Upper lobe of right lung (tissue), 1 donor: ENCODE results near the gene SERTAD1. TPM values are rescaled to one million over a fixed set of nuclear protein-coding genes. Genes with fewer than 3 reads are reported as not detected.
"Not testable (repeated sequence)": the region's sequence is repeated elsewhere in the genome, so short reads cannot be mapped to it uniquely, and the experiment has no call there.

Experiments
- ATAC-seq: fragments of 200-7000 bp; cut with Tn5 transposase; one replicate; pipeline ENCODE4 v1.9.1; 2020; ENCODE audit warnings: mild to moderate bottlenecking, moderate library complexity
- DNase-seq: peaks from one replicate; pipeline ENCODE4 v3.0.0-alpha.2; 2020
- H3K27ac ChIP-seq: fragments of 200-600 bp; one replicate; pipeline ENCODE4 v1.8.0; 2022
- H3K27me3 ChIP-seq: fragments of 200-600 bp; one replicate; pipeline ENCODE4 v1.8.0; 2022; ENCODE audit warnings: mild to moderate bottlenecking
- H3K36me3 ChIP-seq: fragments of 200-600 bp; one replicate; pipeline ENCODE4 v1.8.0; 2022
- H3K4me1 ChIP-seq: fragments of 200-600 bp; one replicate; pipeline ENCODE4 v1.8.0; 2022
- H3K4me3 ChIP-seq: fragments of 200-600 bp; one replicate; pipeline ENCODE4 v1.8.0; 2022; ENCODE audit warnings: mild to moderate bottlenecking
- H3K9me3 ChIP-seq: fragments of 200-600 bp; one replicate; pipeline ENCODE4 v1.8.0; 2022
- intact Hi-C: fragments of 100-400 bp; cut with DNase I; formaldehyde crosslinking; loops from one replicate; pipeline ENCODE4 v1.11.0; 2022
- total RNA-seq: library from RNA; stranded (reverse); fragmentation: NEBNext Ultra II Directional; extraction: Animal tissue kit (Norgen Biotek cat#: 25700); gene quantifications from one replicate; pipeline ENCODE4 v1.2.1, GENCODE V29; 2021
- TF ChIP-seq, protein P1 (sequence below): fragments of 200-600 bp; IDR thresholded peaks from one replicate; pipeline ENCODE4 v1.8.0; 2022; ENCODE audit warnings: antibody characterized with exemption
- donor health status: DM: no; HTN: yes; CAD: no; lungs with severe emphysema.

SERTAD1 gene
- total RNA-seq, 1 donor from 2014 or later, result 22.1 TPM

DNA sequence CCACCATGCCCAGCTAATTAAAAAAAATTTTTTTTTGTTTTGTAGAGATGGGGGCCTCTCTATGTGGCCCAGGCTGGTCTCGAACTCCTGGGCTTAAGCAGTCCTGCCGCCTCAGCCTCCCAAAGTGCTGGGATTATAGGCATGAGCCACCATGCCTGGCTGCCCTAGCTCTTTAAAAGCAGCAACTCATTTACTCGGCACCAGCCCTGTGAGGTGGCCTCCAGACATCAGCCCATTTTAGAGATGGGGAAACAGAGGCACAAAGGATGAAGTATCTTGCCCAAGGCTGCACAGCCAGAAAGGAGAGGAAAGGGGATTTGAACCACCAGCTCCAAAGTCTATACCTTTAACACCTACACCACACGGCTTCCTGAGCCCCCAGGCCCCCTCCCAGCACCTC lies 12.9 kb downstream of the SERTAD1 start:
- peak overlapping the region; percentile 36 for H3K27ac ChIP-seq
- peak overlapping the region; percentile 40 for H3K4me3 ChIP-seq
- TF ChIP-seq, protein P1, sequence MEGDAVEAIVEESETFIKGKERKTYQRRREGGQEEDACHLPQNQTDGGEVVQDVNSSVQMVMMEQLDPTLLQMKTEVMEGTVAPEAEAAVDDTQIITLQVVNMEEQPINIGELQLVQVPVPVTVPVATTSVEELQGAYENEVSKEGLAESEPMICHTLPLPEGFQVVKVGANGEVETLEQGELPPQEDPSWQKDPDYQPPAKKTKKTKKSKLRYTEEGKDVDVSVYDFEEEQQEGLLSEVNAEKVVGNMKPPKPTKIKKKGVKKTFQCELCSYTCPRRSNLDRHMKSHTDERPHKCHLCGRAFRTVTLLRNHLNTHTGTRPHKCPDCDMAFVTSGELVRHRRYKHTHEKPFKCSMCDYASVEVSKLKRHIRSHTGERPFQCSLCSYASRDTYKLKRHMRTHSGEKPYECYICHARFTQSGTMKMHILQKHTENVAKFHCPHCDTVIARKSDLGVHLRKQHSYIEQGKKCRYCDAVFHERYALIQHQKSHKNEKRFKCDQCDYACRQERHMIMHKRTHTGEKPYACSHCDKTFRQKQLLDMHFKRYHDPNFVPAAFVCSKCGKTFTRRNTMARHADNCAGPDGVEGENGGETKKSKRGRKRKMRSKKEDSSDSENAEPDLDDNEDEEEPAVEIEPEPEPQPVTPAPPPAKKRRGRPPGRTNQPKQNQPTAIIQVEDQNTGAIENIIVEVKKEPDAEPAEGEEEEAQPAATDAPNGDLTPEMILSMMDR, result no peak

DNA sequence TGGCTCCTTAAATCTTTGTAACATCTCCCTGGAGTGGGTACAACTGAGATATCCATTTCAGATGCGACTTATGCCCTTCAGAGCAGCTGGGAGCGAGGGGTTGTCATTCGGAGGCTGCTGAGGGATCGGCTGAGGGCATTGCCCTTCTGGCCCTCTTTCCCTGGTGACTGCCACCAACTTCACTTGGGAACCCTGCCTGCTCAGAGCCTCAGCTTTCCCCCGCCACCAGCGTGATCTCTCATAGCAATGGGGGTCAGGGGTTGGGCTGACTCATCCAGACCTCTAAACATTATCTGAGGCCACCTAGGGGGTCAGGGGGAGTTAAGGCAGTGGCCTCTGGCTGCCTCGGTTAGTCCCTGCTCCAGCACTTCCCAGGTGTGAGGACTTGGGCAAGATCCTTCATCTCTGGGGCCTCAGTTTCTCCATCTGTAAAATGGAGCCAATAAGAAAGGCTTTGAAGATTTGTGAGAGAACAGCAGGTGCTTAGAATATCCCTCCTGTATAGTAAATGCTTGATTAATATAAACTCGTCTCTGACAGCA lies 13.8 kb downstream of the SERTAD1 start:
- Histone ChIP-seq H3K36me3 (no peaks in the 10 kb centered on the region), H3K4me3 (peak overlapping the region; percentile 40), H3K27ac (peak overlapping the region; percentile 72), H3K27me3 (no peaks in the 10 kb centered on the region), H3K4me1 (peaks cover 23% of the 10 kb centered on the region), H3K9me3 (no peaks in the 10 kb centered on the region)
- TF ChIP-seq, protein P1, result no peak
- ATAC-seq (no peak), DNase-seq (no peak)
- intact Hi-C loops, result no loop called here

More for the DNA sequence above, 12.9 kb downstream of the SERTAD1 start:
- no peak for DNase-seq
- ATAC-seq, result no peak
- H3K27me3 ChIP-seq, result no peaks in the 10 kb centered on the region
- peaks cover 31% of the 10 kb centered on the region for H3K4me1 ChIP-seq
- H3K9me3 ChIP-seq, result no peaks in the 10 kb centered on the region
- no peaks in the 10 kb centered on the region for H3K36me3 ChIP-seq
- intact Hi-C loops, result no loop called here

DNA sequence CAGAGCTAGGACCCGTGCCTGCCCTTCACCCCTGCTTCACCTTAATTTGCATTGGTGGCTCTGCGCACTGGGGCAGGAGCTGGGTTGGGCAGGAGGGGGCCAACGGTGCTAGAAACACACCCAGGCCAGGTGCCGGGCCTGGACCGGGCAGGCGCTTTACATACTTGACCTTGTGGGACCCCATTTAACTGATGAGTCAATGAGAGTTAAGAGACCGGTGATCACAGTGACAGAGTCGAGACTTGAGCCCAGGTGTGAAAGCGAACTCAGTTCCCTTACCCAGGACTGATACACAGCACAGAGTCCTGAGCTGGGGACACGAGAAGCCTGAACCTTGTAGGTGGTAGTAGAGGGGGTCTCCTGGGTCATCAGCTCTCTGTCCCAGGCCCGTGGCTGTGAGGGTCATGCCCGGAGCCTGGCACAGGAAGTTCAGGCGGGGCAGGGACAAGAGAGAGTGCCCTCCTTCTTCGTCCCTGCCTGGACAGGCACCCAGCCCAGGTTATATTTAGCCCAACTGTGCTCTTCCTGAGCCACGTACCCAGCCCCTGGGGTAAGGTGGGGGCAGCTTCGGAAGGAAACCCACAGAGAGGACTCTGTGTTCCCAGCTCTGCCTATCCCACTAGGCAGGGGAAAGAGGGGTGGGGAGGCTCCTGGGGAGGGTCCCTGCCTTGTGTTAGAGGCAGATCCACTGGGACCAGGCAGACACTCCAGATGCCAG lies 14.5 kb downstream of the SERTAD1 start:
- Histone ChIP-seq H3K9me3 (no peaks in the 10 kb centered on the region), H3K4me1 (peaks cover 15% of the 10 kb centered on the region), H3K27me3 (no peaks in the 10 kb centered on the region), H3K27ac (peak overlapping the region; percentile 72), H3K4me3 (peak overlapping the region; percentile 40), H3K36me3 (no peaks in the 10 kb centered on the region)
- TF ChIP-seq, protein P1, result no peak
- ATAC-seq (peak; percentile 66), DNase-seq (no peak)
- intact Hi-C loops, result no loop called here

DNA sequence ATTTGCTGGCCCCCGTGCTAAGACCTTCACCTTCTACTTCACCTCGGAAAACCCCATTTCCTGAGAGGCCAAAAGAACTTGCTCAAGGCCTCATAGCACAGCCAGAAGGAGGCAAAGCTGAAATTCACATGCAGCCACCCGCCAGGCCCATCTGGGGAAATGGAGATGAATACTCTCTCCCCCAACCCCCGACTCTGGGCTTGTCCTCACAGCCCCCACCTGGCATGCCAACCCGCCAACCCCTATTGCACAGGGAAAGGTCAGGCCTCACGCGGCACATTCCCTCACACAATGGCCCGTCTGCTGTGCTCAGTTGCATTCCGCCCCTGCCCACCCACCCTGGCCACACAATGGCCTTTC lies 15.8 kb downstream of the SERTAD1 start:
- Histone ChIP-seq H3K27ac (no peak overlapping the region), H3K27me3 (no peaks in the 10 kb centered on the region), H3K9me3 (no peaks in the 10 kb centered on the region), H3K4me1 (peaks cover 5% of the 10 kb centered on the region), H3K36me3 (no peaks in the 10 kb centered on the region), H3K4me3 (no peak overlapping the region)
- TF ChIP-seq, protein P1, result no peak
- DNase-seq (no peak), ATAC-seq (no peak)
- intact Hi-C loops, result no loop called here

DNA sequence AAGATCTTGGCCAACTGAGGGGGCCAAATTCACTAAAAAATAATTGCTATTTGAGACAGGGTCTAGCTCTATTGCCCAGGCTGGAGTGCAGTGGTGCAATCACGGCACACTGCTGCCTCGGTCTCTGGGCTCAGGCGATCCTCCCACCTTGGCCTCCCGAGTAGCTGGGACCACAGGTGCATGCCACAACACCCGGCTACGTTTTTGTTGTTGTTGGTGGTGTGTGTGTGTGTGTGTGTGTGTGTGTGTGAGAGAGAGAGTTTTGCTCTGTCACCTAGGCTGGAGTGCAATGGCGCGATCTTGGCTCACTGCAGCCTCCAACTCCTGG lies 17.2 kb downstream of the SERTAD1 start:
- H3K4me1 ChIP-seq, ATAC-seq, H3K36me3 ChIP-seq, H3K27me3 ChIP-seq, H3K4me3 ChIP-seq, intact Hi-C loops, H3K9me3 ChIP-seq, H3K27ac ChIP-seq, DNase-seq: not testable (repeated sequence)

DNA sequence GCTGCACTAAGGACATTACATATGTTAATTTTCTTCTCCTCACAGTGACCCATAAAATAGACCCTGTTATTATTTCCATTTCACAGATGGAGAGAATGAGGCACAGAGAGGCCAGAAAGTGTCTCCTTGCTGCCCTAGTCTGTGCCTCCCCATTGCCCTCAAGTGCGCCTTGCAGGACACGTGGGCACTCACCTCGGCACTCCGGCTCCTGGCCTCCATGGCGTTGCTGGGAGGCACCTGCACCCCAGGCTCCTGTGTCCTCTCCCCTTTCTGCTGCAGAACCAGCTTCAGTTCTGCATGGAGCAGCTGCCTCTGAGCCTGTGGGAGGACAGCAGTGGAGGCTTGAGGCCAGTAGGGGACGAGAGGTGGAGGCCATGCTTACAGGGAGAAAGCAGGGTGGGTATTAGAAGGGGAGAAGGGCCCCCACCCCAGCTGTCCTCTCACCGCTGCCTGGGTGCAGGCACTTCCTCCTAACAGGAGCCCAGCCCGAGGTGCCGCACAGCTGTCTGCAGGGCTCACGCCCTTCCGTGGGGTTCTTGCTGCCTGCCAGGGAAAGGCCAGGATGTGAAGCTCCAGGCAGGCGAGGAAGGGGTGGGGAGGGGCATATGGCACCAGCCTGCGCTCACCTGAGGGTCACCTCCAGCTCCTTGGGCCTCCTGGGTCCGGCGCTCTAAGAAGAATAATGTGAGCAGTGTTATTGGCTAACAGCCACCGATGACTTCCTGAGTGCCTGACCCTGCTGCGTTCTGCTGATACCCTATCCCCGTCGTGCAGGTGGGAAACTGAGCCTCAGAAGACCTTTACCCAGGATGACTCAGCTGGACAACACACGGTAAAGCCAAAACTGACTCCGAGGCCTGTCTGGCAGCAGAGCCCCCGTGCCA lies 17.8 kb downstream of the SERTAD1 start:
- H3K9me3 ChIP-seq, result no peaks in the 10 kb centered on the region
- ATAC-seq (no peak), DNase-seq (no peak)
- H3K4me3 ChIP-seq, result no peak overlapping the region
- no peak overlapping the region for H3K27ac ChIP-seq
- H3K36me3 ChIP-seq, result no peaks in the 10 kb centered on the region
- intact Hi-C loops, result no loop called here
- TF ChIP-seq, protein P1, result no peak
- H3K4me1 ChIP-seq, result peaks cover 4% of the 10 kb centered on the region
- no peaks in the 10 kb centered on the region for H3K27me3 ChIP-seq
